Smooth muscle cell (in vitro differentiated cells): ENCODE results near the gene PSME3. TPM values are rescaled to one million over a fixed set of nuclear protein-coding genes. Genes with fewer than 3 reads are reported as not detected.

Source experiments
- DNase-seq: peaks from one replicate; lab custom pipeline; 2025; ENCODE audit not compliant: unreplicated experiment; lab: John Stamatoyannopoulos, UW
- H2AFZ ChIP-seq: fragments of 200-600 bp; sonication (generic); 2 replicates; pipeline ENCODE4 v1.6.0; 2016; ENCODE audit warnings: antibody characterized with exemption, low read depth, mild to moderate bottlenecking
- H3F3A ChIP-seq: fragments of 200-600 bp; sonication (generic); 2 replicates; pipeline ENCODE4 v1.6.0; 2017; ENCODE audit warnings: antibody characterized with exemption, low read depth
- H3K27ac ChIP-seq: fragments of 200-600 bp; sonication (generic); 2 replicates; pipeline ENCODE4 v1.5.1; 2016; ENCODE audit warnings: low read depth, mild to moderate bottlenecking
- H3K27me3 ChIP-seq: fragments of 200-600 bp; sonication (generic); 2 replicates; pipeline ENCODE4 v1.6.1; 2016; ENCODE audit warnings: low read depth, mild to moderate bottlenecking
- H3K36me3 ChIP-seq: fragments of 200-600 bp; sonication (generic); 2 replicates; pipeline ENCODE4 v1.5.1; 2016; ENCODE audit warnings: low read depth
- H3K4me1 ChIP-seq: fragments of 200-600 bp; sonication (generic); 2 replicates; pipeline ENCODE4 v1.5.1; 2016; ENCODE audit warnings: low read depth
- H3K4me2 ChIP-seq: fragments of 200-600 bp; sonication (generic); 2 replicates; pipeline ENCODE4 v1.6.0; 2016; ENCODE audit warnings: mild to moderate bottlenecking
- H3K4me3 ChIP-seq: fragments of 200-600 bp; sonication (generic); 2 replicates; pipeline ENCODE4 v1.5.1; 2016; ENCODE audit warnings: mild to moderate bottlenecking
- H3K79me2 ChIP-seq: fragments of 200-600 bp; sonication (generic); 2 replicates; pipeline ENCODE4 v1.6.0; 2016; ENCODE audit warnings: low read depth, mild to moderate bottlenecking
- H3K9ac ChIP-seq: fragments of 200-600 bp; sonication (generic); 2 replicates; pipeline ENCODE4 v1.6.0; 2016; ENCODE audit warnings: low read depth
- H3K9me3 ChIP-seq: fragments of 200-600 bp; sonication (generic); replicated peaks from 2 replicates; pipeline ENCODE4 v1.5.1; 2016; ENCODE audit warnings: low read depth
- H4K20me1 ChIP-seq: fragments of 200-600 bp; sonication (generic); 2 replicates; pipeline ENCODE4 v1.6.0; 2016; ENCODE audit warnings: low read depth
- WGBS: methylation state at CpG from one replicate; pipeline ENCODE4 v1.1.7; 2016; ENCODE audit warnings: low lambda C conversion rate; 5-methylcytosine and 5-hydroxymethylcytosine counted together
- polyA plus RNA-seq: library from polyadenylated mRNA; unstranded; fragments of >200 nt; fragmentation: Nextera tagmentation; extraction: Ambion mirVana; gene quantifications from 2 replicates; pipeline ENCODE4 v1.2.1, GENCODE V29; 2016
- total RNA-seq: library from RNA; depleted of rRNA; stranded (reverse); fragments of >200 nt; gene quantifications from 2 replicates; pipeline ENCODE4 v1.2.3, GENCODE V29; 2014
- TF ChIP-seq, protein P1 (sequence below): fragments of 200-600 bp; sonication (generic); IDR thresholded peaks from 2 replicates; pipeline ENCODE4 v1.5.1; 2017; ENCODE audit warnings: borderline replicate concordance, mild to moderate bottlenecking, antibody characterized with exemption; ENCODE audit not compliant: insufficient read depth, poor library complexity, severe bottlenecking

PSME3 gene
- total and polyA plus RNA-seq, 2 experiments from 2014 or later = 67.1 to 85.3 TPM

DNA sequence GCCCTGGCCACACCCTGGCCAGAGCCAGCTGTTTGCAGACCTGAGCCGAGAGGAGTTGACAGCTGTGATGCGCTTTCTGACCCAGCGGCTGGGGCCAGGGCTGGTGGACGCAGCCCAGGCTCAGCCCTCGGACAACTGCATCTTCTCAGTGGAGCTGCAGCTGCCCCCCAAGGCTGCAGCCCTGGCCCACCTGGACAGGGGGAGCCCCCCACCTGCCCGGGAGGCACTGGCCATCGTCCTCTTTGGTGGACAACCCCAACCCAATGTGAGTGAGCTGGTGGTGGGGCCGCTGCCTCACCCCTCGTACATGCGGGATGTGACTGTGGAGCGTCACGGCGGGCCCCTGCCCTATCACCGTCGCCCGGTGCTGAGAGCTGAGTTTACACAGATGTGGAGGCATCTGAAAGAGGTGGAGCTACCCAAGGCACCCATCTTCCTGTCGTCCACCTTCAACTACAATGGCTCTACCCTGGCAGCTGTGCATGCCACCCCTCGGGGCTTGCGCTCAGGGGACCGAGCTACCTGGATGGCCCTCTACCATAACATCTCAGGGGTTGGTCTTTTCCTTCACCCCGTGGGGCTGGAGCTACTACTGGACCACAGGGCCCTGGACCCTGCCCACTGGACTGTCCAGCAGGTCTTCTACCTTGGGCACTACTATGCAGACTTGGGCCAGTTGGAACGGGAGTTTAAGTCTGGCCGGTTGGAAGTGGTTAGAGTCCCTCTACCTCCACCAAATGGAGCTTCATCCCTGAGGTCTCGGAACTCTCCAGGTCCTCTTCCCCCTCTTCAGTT is 11.8 kb downstream of the PSME3 start:
- H3K9ac ChIP-seq = no peak overlapping the region
- DNase-seq = no peak
- TF ChIP-seq, protein P1, sequence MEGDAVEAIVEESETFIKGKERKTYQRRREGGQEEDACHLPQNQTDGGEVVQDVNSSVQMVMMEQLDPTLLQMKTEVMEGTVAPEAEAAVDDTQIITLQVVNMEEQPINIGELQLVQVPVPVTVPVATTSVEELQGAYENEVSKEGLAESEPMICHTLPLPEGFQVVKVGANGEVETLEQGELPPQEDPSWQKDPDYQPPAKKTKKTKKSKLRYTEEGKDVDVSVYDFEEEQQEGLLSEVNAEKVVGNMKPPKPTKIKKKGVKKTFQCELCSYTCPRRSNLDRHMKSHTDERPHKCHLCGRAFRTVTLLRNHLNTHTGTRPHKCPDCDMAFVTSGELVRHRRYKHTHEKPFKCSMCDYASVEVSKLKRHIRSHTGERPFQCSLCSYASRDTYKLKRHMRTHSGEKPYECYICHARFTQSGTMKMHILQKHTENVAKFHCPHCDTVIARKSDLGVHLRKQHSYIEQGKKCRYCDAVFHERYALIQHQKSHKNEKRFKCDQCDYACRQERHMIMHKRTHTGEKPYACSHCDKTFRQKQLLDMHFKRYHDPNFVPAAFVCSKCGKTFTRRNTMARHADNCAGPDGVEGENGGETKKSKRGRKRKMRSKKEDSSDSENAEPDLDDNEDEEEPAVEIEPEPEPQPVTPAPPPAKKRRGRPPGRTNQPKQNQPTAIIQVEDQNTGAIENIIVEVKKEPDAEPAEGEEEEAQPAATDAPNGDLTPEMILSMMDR = no peak
- no peak overlapping the region for H2AFZ ChIP-seq
- WGBS = 98% methylated on average over 24 of the region's 24 CpGs
- no peak overlapping the region for H3K27ac ChIP-seq
- H3K27me3 ChIP-seq = no peaks in the 10 kb centered on the region
- H3F3A ChIP-seq = peaks cover 6% of the 10 kb centered on the region
- no peaks in the 10 kb centered on the region for H3K4me1 ChIP-seq
- no peaks in the 10 kb centered on the region for H3K9me3 ChIP-seq
- H3K79me2 ChIP-seq = no peaks in the 10 kb centered on the region
- no peak overlapping the region for H3K4me3 ChIP-seq
- peaks cover 6% of the 10 kb centered on the region for H4K20me1 ChIP-seq
- H3K4me2 ChIP-seq = no peak overlapping the region
- peaks cover 10% of the 10 kb centered on the region for H3K36me3 ChIP-seq

DNA sequence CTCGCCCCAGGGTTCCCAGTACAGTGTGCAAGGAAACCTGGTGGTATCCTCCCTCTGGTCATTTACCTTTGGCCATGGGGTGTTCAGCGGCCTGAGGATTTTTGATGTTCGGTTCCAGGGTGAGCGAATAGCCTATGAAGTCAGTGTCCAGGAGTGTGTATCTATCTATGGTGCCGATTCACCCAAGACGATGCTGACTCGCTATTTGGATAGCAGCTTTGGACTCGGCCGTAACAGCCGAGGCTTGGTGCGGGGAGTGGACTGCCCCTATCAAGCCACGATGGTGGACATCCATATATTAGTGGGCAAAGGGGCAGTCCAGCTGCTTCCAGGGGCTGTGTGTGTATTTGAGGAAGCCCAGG is 12.3 kb downstream of the PSME3 start:
- Histone ChIP-seq H4K20me1 (peaks cover 6% of the 10 kb centered on the region), H3K4me3 (no peak overlapping the region), H2AFZ (no peak overlapping the region), H3K9me3 (no peaks in the 10 kb centered on the region), H3K4me2 (no peak overlapping the region), H3K27me3 (no peaks in the 10 kb centered on the region), H3K36me3 (peaks cover 10% of the 10 kb centered on the region), H3K9ac (no peak overlapping the region), H3K4me1 (no peaks in the 10 kb centered on the region), H3F3A (peaks cover 6% of the 10 kb centered on the region), H3K27ac (no peak overlapping the region), H3K79me2 (no peaks in the 10 kb centered on the region)
- DNase-seq = no peak
- TF ChIP-seq, protein P1 = no peak
- WGBS = 96% methylated on average over 12 of the region's 12 CpGs

DNA sequence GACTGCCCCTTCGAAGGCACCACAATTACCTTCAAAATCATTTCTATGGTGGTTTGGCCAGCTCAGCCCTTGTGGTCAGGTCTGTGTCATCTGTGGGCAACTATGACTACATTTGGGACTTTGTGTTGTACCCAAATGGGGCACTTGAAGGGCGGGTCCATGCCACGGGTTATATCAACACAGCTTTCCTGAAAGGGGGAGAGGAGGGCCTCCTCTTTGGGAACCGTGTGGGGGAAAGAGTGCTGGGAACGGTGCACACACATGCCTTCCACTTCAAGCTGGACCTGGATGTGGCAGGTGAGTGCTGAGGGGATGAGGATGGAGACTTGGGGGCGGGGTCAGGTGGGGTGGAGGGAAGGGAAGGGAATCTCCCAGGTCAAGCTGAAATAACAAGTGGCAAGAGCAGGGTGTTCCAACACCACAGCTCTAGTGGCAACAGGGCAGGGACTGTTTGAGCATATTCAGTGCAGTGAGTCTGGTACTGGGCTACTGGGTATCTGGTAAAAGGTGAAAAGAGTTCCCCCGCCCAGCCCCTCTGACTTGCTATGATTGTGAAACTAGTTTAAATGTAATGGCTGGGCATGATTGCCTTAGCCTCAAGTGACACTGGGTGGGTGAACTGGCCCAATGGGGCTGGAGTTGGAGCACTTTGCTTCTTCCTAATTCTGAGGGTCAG is 12.9 kb downstream of the PSME3 start:
- TF ChIP-seq, protein P1 = no peak
- Histone ChIP-seq H3K27me3 (no peaks in the 10 kb centered on the region), H3K4me3 (no peak overlapping the region), H3K27ac (peak overlapping the region; percentile 47), H3K9ac (no peak overlapping the region), H3K36me3 (peaks cover 10% of the 10 kb centered on the region), H2AFZ (no peak overlapping the region), H3K4me2 (no peak overlapping the region), H3K79me2 (no peaks in the 10 kb centered on the region), H3F3A (peaks cover 6% of the 10 kb centered on the region), H4K20me1 (peaks cover 6% of the 10 kb centered on the region), H3K9me3 (no peaks in the 10 kb centered on the region), H3K4me1 (no peaks in the 10 kb centered on the region)
- no peak for DNase-seq
- 90% methylated on average over 7 of the region's 7 CpGs for WGBS
